Measurements from ENCODE around the gene SPATA16. TPM values are rescaled to one million over a fixed set of nuclear protein-coding genes. Genes with fewer than 3 reads are reported as not detected.

The SPATA16 gene
- total RNA-seq, 1 experiment from 2014 or later, result not detected

DNA sequence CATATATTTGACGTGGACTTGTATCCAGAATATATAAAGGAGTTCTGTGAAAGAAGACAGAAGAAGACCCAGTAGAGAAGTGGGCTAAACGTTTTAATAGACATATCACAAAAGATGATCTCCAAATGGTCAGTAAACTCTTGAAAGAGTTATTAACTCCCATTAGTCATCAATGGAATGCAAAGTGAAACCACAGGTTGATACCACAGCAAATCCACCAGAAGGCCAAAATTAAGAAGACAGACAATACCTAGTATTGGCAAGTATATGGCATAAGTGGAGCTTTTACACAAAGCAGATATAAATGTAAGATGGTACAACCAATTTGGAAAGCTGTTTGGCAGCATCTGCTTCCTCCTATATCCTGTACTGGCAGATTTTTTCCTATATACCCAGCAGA is 6.0 kb downstream of the SPATA16 start:
- Histone ChIP-seq H3K4me1 (ENCODE audit: low read length) (no peaks in the 10 kb centered on the region), H3K27ac (ENCODE audit: low read length) (no peak overlapping the region), H3K4me2 (ENCODE audit: low read depth, low read length, poor library complexity, severe bottlenecking) (no peak overlapping the region), H3K4me3 (ENCODE audit: low read length) (no peak overlapping the region), H2AFZ (ENCODE audit: low read length) (no peak overlapping the region), H3K9me3 (ENCODE audit: low read length) (peaks cover 2% of the 10 kb centered on the region; the same call in 1 of the 2 replicates), H4K20me1 (ENCODE audit: insufficient read depth, low read depth, low read length) (no peaks in the 10 kb centered on the region), H3K9ac (ENCODE audit: low read length) (no peak overlapping the region), H3K36me3 (ENCODE audit: insufficient read depth, low read length) (no peaks in the 10 kb centered on the region), H3K9me2 (replicated peaks; ENCODE audit: insufficient read depth, low read length) (no peaks in the 10 kb centered on the region; the same call in 1 of the 2 replicates), H3K27me3 (ENCODE audit: low read length) (no peaks in the 10 kb centered on the region), H3K79me2 (ENCODE audit: low read length) (no peaks in the 10 kb centered on the region)
- no peak for DNase-seq

DNA sequence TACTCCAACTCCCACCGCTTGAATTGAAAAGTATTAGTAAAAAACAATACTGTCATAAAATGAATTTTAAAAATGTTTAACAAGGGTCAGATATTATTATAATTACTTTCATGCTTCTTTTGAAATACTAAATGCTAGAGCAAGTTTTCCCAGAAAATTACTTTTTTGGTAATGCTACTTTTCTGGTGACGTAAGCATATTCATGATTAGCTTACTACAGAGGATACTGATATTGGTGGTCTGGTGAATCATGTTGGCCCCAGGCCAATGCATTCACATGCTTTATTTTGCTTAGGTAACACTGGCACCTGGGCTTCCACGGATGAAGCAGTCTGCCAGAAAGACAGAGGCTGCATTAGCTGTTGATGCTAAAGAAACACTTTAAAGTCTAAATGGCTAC is 12.4 kb downstream of the SPATA16 start:
- no peaks in the 10 kb centered on the region for H3K79me2 ChIP-seq (ENCODE audit: low read length)
- H3K4me3 ChIP-seq (ENCODE audit: low read length), result no peak overlapping the region
- H3K27me3 ChIP-seq (ENCODE audit: low read length), result no peaks in the 10 kb centered on the region
- no peak for DNase-seq
- no peak overlapping the region for H3K27ac ChIP-seq (ENCODE audit: low read length)
- no peaks in the 10 kb centered on the region for H3K36me3 ChIP-seq (ENCODE audit: insufficient read depth, low read length)
- H3K4me2 ChIP-seq (ENCODE audit: low read depth, low read length, poor library complexity, severe bottlenecking), result no peak overlapping the region
- no peaks in the 10 kb centered on the region for H3K9me3 ChIP-seq (ENCODE audit: low read length)
- no peak overlapping the region for H2AFZ ChIP-seq (ENCODE audit: low read length)
- no peak overlapping the region for H3K9ac ChIP-seq (ENCODE audit: low read length)
- no peaks in the 10 kb centered on the region for H3K4me1 ChIP-seq (ENCODE audit: low read length)
- H3K9me2 ChIP-seq (replicated peaks; ENCODE audit: insufficient read depth, low read length), result no peaks in the 10 kb centered on the region; the same call in 1 of the 2 replicates
- no peaks in the 10 kb centered on the region for H4K20me1 ChIP-seq (ENCODE audit: insufficient read depth, low read depth, low read length)

DNA sequence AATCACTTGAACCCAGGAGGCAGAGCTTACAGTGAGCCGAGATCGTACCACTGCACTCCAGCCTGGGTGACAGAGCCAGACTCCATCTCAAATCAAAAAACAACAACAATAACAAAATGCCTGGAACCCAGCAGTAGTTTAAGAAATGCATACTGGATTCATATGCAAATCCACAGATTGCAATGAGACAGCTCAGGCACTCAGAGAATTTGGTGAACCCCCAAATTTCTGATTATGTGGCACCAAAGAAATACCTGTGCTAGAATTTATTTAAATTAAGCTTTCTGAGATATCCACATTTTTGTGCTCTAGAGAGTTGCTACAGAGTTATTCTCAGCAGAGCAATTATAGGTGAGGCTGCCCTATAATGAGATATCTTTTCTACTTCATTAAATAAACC is 29.7 kb downstream of the SPATA16 start:
- no peak overlapping the region for H3K4me2 ChIP-seq (ENCODE audit: low read depth, low read length, poor library complexity, severe bottlenecking)
- H3K36me3 ChIP-seq (ENCODE audit: insufficient read depth, low read length), result no peaks in the 10 kb centered on the region
- H3K9ac ChIP-seq (ENCODE audit: low read length), result no peak overlapping the region
- H3K4me1 ChIP-seq (ENCODE audit: low read length), result no peaks in the 10 kb centered on the region
- no peaks in the 10 kb centered on the region for H3K9me3 ChIP-seq (ENCODE audit: low read length)
- no peaks in the 10 kb centered on the region for H3K79me2 ChIP-seq (ENCODE audit: low read length)
- H3K27me3 ChIP-seq (ENCODE audit: low read length), result no peaks in the 10 kb centered on the region
- H3K4me3 ChIP-seq (ENCODE audit: low read length), result no peak overlapping the region
- no peak overlapping the region for H3K27ac ChIP-seq (ENCODE audit: low read length)
- no peak for DNase-seq
- no peak overlapping the region for H2AFZ ChIP-seq (ENCODE audit: low read length)
- no peaks in the 10 kb centered on the region; the same call in 1 of the 2 replicates for H3K9me2 ChIP-seq (replicated peaks; ENCODE audit: insufficient read depth, low read length)
- H4K20me1 ChIP-seq (ENCODE audit: insufficient read depth, low read depth, low read length), result no peaks in the 10 kb centered on the region

DNA sequence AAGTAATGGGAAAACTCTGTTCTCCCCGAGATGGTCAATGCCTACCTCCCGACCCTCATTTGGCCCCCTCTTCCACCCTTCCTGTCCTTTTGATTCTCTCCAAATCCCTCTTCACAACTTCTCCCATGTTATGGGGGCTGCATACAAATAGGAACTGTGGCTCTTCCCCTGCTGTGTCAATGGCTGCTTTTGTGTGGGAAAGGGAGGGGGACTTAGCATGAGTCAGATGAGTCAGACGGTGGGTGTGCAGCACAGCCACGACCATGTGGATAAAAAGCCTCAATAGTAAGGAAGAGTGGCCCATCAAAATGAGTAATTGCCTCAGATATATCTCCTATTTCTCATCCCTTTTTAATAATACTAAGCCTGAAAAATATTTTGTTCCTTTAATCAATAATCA is 31.9 kb downstream of the SPATA16 start:
- Histone ChIP-seq H4K20me1 (ENCODE audit: insufficient read depth, low read depth, low read length) (no peaks in the 10 kb centered on the region), H2AFZ (ENCODE audit: low read length) (no peak overlapping the region)

DNA sequence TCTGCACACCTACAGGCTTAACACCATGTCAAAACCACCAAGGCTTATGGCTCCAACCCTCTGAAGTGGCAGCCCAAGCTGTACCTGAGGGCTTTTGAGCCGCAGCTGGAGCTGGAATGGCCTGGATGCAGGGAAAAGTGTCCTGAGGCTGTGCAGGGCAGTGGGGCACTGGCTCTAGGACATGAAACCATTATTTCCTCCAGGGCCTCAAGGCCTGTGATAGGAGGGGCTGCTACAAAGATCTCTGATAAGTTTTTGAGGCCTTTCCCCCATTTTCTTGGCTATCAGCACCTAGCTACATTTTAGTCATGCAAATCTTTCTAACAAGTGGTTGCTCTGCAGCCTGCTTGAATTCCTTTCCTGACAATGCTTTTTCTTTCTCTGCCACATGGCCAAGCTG is 37.6 kb downstream of the SPATA16 start:
- Histone ChIP-seq H3K4me2 (ENCODE audit: low read depth, low read length, poor library complexity, severe bottlenecking) (no peak overlapping the region), H3K36me3 (ENCODE audit: insufficient read depth, low read length) (no peaks in the 10 kb centered on the region), H2AFZ (ENCODE audit: low read length) (no peak overlapping the region), H3K9ac (ENCODE audit: low read length) (no peak overlapping the region), H4K20me1 (ENCODE audit: insufficient read depth, low read depth, low read length) (no peaks in the 10 kb centered on the region), H3K27me3 (ENCODE audit: low read length) (no peaks in the 10 kb centered on the region), H3K9me3 (ENCODE audit: low read length) (no peaks in the 10 kb centered on the region), H3K79me2 (ENCODE audit: low read length) (no peaks in the 10 kb centered on the region), H3K27ac (ENCODE audit: low read length) (no peak overlapping the region), H3K4me3 (ENCODE audit: low read length) (no peak overlapping the region), H3K9me2 (replicated peaks; ENCODE audit: insufficient read depth, low read length) (no peaks in the 10 kb centered on the region), H3K4me1 (ENCODE audit: low read length) (no peaks in the 10 kb centered on the region)
- DNase-seq, result no peak

More for the DNA sequence above, 31.9 kb downstream of the SPATA16 start:
- no peaks in the 10 kb centered on the region for H3K9me3 ChIP-seq (ENCODE audit: low read length)
- no peaks in the 10 kb centered on the region for H3K79me2 ChIP-seq (ENCODE audit: low read length)
- H3K9me2 ChIP-seq (replicated peaks; ENCODE audit: insufficient read depth, low read length), result no peaks in the 10 kb centered on the region; the same call in 1 of the 2 replicates
- no peak overlapping the region for H3K27ac ChIP-seq (ENCODE audit: low read length)
- H3K4me1 ChIP-seq (ENCODE audit: low read length), result no peaks in the 10 kb centered on the region
- H3K27me3 ChIP-seq (ENCODE audit: low read length), result no peaks in the 10 kb centered on the region
- H3K4me3 ChIP-seq (ENCODE audit: low read length), result no peak overlapping the region
- H3K4me2 ChIP-seq (ENCODE audit: low read depth, low read length, poor library complexity, severe bottlenecking), result no peak overlapping the region
- no peaks in the 10 kb centered on the region for H3K36me3 ChIP-seq (ENCODE audit: insufficient read depth, low read length)
- H3K9ac ChIP-seq (ENCODE audit: low read length), result no peak overlapping the region
- no peak for DNase-seq

DNA sequence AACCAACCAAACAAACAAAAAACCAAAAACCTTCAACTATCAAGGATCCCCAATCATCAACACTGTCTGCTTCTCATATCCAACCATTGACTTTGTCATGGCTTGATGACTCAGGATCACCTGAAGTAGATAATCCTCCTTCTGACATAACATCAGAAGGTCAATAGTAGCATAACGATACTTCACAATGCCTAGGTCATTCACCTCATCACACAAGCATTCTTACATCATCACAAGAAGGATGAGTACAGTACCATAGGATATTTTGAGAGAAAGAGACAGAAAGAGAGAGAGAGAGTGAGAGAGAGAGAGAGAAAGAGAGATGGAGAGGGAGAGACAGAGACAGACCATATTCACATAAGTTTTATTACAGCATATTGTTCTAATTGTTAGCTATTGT is 42.1 kb downstream of the SPATA16 start:
- H3K9ac ChIP-seq (ENCODE audit: low read length), result no peak overlapping the region
- no peak overlapping the region for H3K4me3 ChIP-seq (ENCODE audit: low read length)
- no peaks in the 10 kb centered on the region for H3K27me3 ChIP-seq (ENCODE audit: low read length)
- DNase-seq, result no peak
- H3K36me3 ChIP-seq (ENCODE audit: insufficient read depth, low read length), result no peaks in the 10 kb centered on the region
- H3K4me1 ChIP-seq (ENCODE audit: low read length), result no peaks in the 10 kb centered on the region
- no peak overlapping the region for H3K4me2 ChIP-seq (ENCODE audit: low read depth, low read length, poor library complexity, severe bottlenecking)
- H3K79me2 ChIP-seq (ENCODE audit: low read length), result no peaks in the 10 kb centered on the region
- H3K9me3 ChIP-seq (ENCODE audit: low read length), result no peaks in the 10 kb centered on the region
- no peaks in the 10 kb centered on the region for H3K9me2 ChIP-seq (replicated peaks; ENCODE audit: insufficient read depth, low read length)
- no peak overlapping the region for H2AFZ ChIP-seq (ENCODE audit: low read length)
- no peak overlapping the region for H3K27ac ChIP-seq (ENCODE audit: low read length)
- H4K20me1 ChIP-seq (ENCODE audit: insufficient read depth, low read depth, low read length), result no peaks in the 10 kb centered on the region

DNA sequence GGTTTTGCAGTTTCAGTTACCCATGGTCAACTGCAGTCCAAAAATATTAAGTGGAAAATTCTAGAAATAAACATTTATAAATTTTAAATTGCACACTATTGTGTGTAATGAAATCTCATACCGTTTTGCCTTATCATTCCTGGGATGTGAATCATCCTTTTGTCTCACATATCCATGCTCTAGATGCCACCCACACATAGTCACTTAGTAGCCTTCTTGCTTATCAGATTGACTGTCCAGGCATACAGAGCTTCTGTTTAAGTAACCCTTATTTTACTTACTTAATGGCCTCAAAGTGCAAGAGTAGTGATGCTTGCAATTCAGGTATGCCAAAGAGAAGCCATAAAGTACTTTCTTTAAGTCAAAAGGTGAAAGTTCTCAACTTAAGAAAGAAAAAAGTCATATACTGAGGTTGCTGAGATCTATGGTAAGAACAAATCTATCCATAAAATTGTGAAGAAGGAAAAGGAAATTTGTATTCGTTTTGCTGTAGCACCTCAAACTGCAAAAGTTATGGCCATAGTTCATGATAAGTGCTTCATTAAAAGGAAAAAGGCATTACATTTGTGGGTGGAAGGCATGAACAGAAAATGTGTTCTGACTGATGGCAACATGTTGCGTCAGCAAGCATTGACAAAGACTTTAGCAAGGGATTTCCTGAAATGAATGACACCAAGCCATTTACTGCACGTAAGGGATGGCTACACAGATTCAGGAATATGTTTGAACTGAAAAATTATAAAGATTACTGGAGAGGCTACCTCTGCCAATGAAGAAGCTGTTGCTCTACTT is 43.8 kb downstream of the SPATA16 start:
- Histone ChIP-seq H3K27ac (ENCODE audit: low read length) (no peak overlapping the region), H3K36me3 (ENCODE audit: insufficient read depth, low read length) (no peaks in the 10 kb centered on the region), H3K27me3 (ENCODE audit: low read length) (no peaks in the 10 kb centered on the region), H3K4me1 (ENCODE audit: low read length) (no peaks in the 10 kb centered on the region), H2AFZ (ENCODE audit: low read length) (no peak overlapping the region), H4K20me1 (ENCODE audit: insufficient read depth, low read depth, low read length) (no peaks in the 10 kb centered on the region), H3K9me3 (ENCODE audit: low read length) (no peaks in the 10 kb centered on the region), H3K79me2 (ENCODE audit: low read length) (no peaks in the 10 kb centered on the region), H3K9ac (ENCODE audit: low read length) (no peak overlapping the region), H3K4me3 (ENCODE audit: low read length) (no peak overlapping the region), H3K9me2 (replicated peaks; ENCODE audit: insufficient read depth, low read length) (no peaks in the 10 kb centered on the region), H3K4me2 (ENCODE audit: low read depth, low read length, poor library complexity, severe bottlenecking) (no peak overlapping the region)
- no peak for DNase-seq

DNA sequence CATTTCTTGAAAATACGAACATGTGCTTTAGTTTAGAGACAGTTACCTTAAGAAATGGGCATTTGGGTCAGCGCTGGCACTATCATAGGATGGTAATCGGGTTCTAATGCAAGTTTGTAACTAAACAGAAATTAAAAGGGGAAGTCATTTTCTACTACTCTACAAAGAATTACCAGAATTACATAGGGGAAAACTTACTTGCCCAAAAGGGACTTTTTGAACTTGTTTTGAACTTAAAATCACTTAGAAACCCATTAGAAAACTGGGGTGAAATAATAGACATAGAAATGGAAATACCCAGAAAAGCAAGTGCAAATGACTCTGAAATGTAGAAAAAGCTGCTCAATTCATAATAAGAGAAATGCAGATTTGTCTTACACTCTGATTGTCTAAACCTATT is 44.9 kb downstream of the SPATA16 start:
- Histone ChIP-seq H4K20me1 (ENCODE audit: insufficient read depth, low read depth, low read length) (no peaks in the 10 kb centered on the region), H3K36me3 (ENCODE audit: insufficient read depth, low read length) (no peaks in the 10 kb centered on the region), H3K4me1 (ENCODE audit: low read length) (no peaks in the 10 kb centered on the region), H3K4me2 (ENCODE audit: low read depth, low read length, poor library complexity, severe bottlenecking) (no peak overlapping the region), H3K9ac (ENCODE audit: low read length) (no peak overlapping the region), H3K27me3 (ENCODE audit: low read length) (no peaks in the 10 kb centered on the region), H3K4me3 (ENCODE audit: low read length) (no peak overlapping the region), H3K9me2 (replicated peaks; ENCODE audit: insufficient read depth, low read length) (no peaks in the 10 kb centered on the region), H3K9me3 (ENCODE audit: low read length) (no peaks in the 10 kb centered on the region), H3K79me2 (ENCODE audit: low read length) (no peaks in the 10 kb centered on the region), H2AFZ (ENCODE audit: low read length) (no peak overlapping the region), H3K27ac (ENCODE audit: low read length) (no peak overlapping the region)
- no peak for DNase-seq

Data from Karpas-422 (cell line).